GM12872 (cell line): ENCODE results near the gene LRRC1.

Experiments
- TF ChIP-seq, protein P1 (sequence below): IDR thresholded peaks from 3 replicates; pipeline ENCODE4 v1.5.1; 2011; ENCODE audit warnings: low read depth, mild to moderate bottlenecking, low read length, moderate library complexity; ENCODE audit not compliant: insufficient read depth

The LRRC1 gene

DNA sequence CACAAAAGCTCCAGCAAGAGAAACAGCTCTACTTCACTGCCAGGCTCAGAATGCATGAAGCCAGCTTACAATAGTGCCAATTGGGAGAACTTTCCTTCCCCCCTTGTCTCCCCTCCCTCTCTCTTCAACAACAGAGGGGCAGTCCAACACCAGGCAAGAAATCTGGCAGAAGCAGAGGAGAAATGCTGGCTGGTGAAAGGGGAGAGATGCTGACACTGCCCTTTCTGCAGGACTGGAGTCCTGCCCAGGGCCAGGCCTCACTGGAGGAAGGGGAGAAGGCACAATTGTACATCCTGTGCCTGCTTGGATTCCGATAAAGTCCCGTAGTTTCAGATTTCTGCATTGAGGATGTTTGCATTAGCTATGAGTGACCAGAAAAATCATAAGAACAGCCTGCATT lies 148.6 kb downstream of the LRRC1 start:
- TF ChIP-seq, protein P1, sequence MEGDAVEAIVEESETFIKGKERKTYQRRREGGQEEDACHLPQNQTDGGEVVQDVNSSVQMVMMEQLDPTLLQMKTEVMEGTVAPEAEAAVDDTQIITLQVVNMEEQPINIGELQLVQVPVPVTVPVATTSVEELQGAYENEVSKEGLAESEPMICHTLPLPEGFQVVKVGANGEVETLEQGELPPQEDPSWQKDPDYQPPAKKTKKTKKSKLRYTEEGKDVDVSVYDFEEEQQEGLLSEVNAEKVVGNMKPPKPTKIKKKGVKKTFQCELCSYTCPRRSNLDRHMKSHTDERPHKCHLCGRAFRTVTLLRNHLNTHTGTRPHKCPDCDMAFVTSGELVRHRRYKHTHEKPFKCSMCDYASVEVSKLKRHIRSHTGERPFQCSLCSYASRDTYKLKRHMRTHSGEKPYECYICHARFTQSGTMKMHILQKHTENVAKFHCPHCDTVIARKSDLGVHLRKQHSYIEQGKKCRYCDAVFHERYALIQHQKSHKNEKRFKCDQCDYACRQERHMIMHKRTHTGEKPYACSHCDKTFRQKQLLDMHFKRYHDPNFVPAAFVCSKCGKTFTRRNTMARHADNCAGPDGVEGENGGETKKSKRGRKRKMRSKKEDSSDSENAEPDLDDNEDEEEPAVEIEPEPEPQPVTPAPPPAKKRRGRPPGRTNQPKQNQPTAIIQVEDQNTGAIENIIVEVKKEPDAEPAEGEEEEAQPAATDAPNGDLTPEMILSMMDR = no peak

DNA sequence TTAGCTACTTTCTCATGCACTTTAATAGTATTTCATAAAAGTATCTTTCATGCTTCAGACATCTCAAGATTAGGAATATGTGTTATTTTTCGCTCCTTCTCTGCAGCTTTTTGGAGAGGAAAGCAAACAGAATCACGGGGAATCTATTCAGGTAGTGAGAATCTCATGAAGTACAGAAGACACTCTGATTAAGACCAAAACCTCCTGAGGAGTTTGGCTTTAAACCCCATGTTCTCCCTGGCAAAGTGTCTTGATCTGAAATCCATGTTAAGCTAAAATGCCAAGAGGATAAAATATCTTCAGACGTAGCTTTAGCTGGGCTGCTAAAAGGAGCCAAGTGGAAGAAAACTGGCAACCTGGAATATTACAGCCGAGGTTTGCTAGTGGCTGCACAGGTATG lies 149.3 kb downstream of the LRRC1 start:
- TF ChIP-seq, protein P1 = no peak

DNA sequence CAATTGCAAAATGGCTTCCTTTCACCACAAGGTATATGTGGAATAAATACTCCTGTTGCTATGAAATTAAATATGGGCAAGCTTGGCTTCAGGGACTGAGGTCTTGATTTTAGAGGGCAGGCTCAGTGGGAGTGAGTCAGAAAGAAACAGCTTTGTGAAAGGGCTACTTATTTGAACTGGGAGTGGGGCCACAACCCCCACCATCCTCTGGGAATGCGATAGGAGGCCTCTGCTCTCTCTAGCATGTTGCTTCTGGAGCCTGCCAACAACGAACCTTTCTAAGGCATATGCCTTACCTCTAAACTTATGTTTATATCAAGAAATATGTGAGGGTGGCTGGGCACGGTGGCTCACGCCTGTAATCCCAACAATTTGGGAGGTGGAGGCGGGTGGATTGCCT lies 149.7 kb downstream of the LRRC1 start:
- TF ChIP-seq, protein P1 = no peak

DNA sequence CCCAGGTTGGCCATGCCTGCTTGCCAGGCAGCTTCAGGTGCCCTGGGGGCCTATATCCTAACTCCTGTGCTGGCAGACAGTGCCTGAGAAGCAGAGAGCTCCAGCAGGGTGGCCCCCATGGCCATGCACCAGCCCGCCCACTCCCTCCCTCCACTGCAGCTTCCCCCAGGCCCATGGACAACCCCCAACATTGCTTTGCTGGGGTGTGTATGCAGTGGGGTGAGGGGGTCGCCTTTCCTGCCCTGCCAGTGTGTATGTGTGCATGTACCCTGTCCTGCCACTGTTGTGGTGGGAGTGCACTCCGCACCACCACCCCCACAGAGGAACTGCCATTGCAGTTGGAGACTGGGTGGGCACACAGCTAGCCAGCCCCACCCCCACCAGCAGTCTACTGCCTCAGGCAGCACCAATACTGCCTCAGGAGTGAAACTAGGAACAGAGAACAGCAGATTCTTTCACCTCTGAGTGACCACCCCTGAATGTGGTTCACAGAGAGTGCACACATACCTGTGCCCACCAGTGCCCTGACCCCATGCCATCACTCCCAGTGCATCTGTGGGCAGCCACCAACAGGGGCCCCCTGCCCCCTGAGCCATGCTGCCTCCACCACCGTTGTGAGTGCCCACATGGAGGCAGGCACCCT lies 151.1 kb downstream of the LRRC1 start:
- TF ChIP-seq, protein P1 = no peak

DNA sequence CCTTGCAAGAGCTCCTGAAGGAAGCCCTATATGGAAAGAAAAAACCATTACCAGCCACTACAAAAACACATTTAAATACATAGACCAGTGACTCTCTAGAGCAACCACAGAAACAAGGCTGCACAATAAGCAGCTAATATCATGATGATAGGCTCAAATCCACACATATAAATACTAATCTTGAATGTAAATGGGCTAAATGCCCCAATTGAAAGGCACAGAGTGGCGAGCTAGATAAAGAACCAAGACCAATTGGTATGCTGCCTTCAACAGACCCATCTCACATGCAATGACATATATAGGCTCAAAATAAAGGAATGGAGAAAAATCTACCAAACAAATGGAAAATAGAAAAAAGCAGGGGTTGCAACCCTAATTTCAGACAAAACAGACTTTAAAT lies 153.0 kb downstream of the LRRC1 start:
- TF ChIP-seq, protein P1 = no peak

DNA sequence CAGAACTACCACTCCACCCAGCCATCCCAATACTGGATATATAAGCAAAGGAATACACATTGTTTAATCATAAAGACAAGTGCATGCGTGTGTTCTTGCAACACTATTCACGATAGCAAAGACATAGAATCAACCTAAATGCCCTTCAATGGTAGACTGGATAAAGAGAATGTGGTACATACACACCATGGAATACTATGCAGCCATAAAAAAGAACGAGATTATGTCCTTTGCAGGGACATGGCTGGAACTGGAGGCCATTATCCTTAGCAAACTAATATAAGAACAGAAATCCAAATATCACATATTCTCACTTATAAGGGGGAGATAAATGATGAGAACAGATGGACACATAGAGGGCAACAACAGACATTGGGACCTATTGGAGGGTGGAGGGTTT lies 156.6 kb downstream of the LRRC1 start:
- TF ChIP-seq, protein P1 = no peak

DNA sequence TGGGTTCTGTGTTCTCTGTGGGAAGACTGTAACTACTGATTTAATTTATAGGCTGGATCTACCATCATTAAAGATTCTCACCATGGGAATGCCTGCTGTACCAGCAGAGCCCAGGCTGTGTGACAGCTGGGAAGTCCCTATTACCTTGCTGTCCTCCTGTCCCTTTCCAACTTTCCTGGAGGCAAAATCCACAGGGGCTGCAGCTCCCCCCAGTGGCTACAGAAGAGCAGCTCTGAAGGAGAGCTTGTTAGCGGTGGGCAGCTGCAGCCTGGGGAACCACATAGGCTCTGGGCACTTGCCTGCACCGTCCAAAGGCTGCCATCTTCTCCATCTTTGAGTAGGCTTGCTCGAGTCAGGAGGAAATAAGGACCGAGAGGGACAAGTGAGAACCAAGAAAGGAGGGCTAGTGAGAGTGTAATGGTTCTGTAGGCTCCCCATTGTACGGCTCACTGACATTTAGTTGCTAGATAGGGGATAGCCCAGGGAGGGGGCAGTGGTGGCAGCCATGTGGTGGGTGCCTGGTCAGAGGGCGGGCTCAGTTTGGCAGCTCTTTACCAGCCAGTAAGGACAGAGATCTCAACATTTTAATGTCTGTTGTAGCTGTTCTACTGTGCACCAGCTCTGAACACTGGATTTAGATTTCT lies 161.4 kb downstream of the LRRC1 start:
- TF ChIP-seq, protein P1 = peak; percentile 85
